Activated CD8-positive, alpha-beta T cell treated with anti-CD3 and anti-CD28 coated beads for 36 hours (primary cell): ENCODE measurements around the gene NAA15. TPM values are rescaled to one million over a fixed set of nuclear protein-coding genes. Genes with fewer than 3 reads are reported as not detected.
"Not testable (repeated sequence)": the region's sequence is repeated elsewhere in the genome, so short reads cannot be mapped to it uniquely, and the experiment has no call there.

Experiments
- ATAC-seq: fragments of 200-7000 bp; cut with Tn5 transposase; one replicate; pipeline ENCODE4 v1.10.0; 2021; ENCODE audit warnings: mild to moderate bottlenecking, moderate library complexity
- CTCF ChIA-PET: fragments of 350-600 bp; sonication (Branson Sonifier 250); formaldehyde crosslinking; loops from one replicate; lab custom pipeline; 2021; ENCODE audit warnings: antibody characterized with exemption; lab: Charles Lee
- POLR2A ChIA-PET: fragments of 350-600 bp; sonication (Branson Sonifier 250); formaldehyde crosslinking; loops from one replicate; lab custom pipeline; 2021; ENCODE audit warnings: antibody characterized with exemption; lab: Charles Lee
- DNase-seq: peaks from one replicate; pipeline ENCODE4 v3.0.0-alpha.2; 2020
- H3K27ac Mint-ChIP-seq: one replicate; pipeline ENCODE4 v1.8.0; 2021; ENCODE audit warnings: mild to moderate bottlenecking, mixed read lengths
- H3K27me3 Mint-ChIP-seq: one replicate; pipeline ENCODE4 v1.8.0; 2021; ENCODE audit warnings: mixed read lengths
- H3K36me3 Mint-ChIP-seq: one replicate; pipeline ENCODE4 v1.8.0; 2021; ENCODE audit warnings: low read depth, mixed read lengths
- H3K4me1 Mint-ChIP-seq: one replicate; pipeline ENCODE4 v1.8.0; 2021; ENCODE audit warnings: low read depth, mixed read lengths
- H3K4me3 Mint-ChIP-seq: one replicate; pipeline ENCODE4 v1.8.0; 2021; ENCODE audit warnings: mild to moderate bottlenecking, moderate library complexity, mixed read lengths
- H3K9me3 Mint-ChIP-seq: one replicate; pipeline ENCODE4 v1.8.0; 2021; ENCODE audit warnings: mixed read lengths
- intact Hi-C: fragments of 100-400 bp; cut with micrococcal nuclease; formaldehyde crosslinking; loops from one replicate; pipeline ENCODE4 v1.10.0; 2022
- total RNA-seq, 2 experiments: library from RNA; stranded (reverse); gene quantifications; one replicate each; pipeline ENCODE4 v1.2.3, GENCODE V29; 2021
- TF ChIP-seq, protein P1 (sequence below): fragments of 200-600 bp; IDR thresholded peaks from one replicate; pipeline ENCODE4 v1.8.0; 2022; ENCODE audit warnings: antibody characterized with exemption, mild to moderate bottlenecking

NAA15 gene
- total RNA-seq, 2 experiments from 2014 or later: 113 to 114 TPM

DNA sequence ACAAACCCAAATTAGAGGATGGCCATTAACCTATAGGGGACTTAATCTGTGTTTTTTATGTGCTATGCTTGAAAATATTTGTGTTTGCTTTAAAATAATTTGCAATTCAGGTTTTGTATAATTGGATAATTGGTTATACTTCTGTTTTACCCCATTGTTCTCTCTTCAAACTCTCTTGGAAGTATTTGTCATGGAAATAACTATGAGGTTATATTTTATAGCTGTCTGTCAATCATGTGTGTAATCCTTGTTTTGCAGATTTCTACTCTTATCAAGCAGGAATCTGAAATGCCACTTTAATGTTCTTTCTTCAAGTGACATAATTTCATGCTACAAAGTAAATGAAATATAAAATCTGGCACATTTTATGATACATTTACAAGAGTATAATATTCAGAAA lies 16.3 kb downstream of the NAA15 start:
- intact Hi-C loops: no loop called here
- no peaks in the 10 kb centered on the region for H3K27me3 Mint-ChIP-seq
- H3K4me1 Mint-ChIP-seq: peaks cover 74% of the 10 kb centered on the region
- peaks cover 9% of the 10 kb centered on the region for H3K9me3 Mint-ChIP-seq
- TF ChIP-seq, protein P1, sequence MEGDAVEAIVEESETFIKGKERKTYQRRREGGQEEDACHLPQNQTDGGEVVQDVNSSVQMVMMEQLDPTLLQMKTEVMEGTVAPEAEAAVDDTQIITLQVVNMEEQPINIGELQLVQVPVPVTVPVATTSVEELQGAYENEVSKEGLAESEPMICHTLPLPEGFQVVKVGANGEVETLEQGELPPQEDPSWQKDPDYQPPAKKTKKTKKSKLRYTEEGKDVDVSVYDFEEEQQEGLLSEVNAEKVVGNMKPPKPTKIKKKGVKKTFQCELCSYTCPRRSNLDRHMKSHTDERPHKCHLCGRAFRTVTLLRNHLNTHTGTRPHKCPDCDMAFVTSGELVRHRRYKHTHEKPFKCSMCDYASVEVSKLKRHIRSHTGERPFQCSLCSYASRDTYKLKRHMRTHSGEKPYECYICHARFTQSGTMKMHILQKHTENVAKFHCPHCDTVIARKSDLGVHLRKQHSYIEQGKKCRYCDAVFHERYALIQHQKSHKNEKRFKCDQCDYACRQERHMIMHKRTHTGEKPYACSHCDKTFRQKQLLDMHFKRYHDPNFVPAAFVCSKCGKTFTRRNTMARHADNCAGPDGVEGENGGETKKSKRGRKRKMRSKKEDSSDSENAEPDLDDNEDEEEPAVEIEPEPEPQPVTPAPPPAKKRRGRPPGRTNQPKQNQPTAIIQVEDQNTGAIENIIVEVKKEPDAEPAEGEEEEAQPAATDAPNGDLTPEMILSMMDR: no peak
- peaks cover 57% of the 10 kb centered on the region for H3K36me3 Mint-ChIP-seq
- H3K27ac Mint-ChIP-seq: no peak overlapping the region
- CTCF ChIA-PET: no interaction called here
- POLR2A ChIA-PET: no interaction called here
- no peak overlapping the region for H3K4me3 Mint-ChIP-seq
- ATAC-seq (no peak), DNase-seq (no peak)

DNA sequence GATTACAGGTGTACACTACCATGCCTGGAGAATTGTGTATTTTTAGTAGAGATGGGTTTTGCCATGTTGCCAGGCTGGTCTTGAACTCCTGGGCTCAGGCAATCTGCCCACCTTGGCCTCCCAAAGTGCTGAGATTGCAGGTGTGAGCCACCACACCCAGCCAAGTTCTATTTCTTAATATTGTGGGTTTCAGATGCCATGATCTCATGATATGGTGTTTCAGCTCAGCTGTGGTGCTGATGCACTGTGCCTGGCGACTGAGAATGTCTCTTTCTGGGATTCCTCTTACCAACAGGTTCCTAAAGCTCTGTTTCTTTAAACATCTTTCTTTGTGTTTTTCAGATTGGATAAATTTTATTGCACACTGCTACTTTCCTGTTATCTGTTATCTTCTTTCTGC lies 18.3 kb downstream of the NAA15 start:
- CTCF ChIA-PET: no interaction called here
- H3K9me3 Mint-ChIP-seq: peaks cover 9% of the 10 kb centered on the region
- ATAC-seq (no peak), DNase-seq (no peak)
- intact Hi-C loops: no loop called here
- H3K27ac Mint-ChIP-seq: peak overlapping the region; percentile 4
- peaks cover 66% of the 10 kb centered on the region for H3K4me1 Mint-ChIP-seq
- H3K27me3 Mint-ChIP-seq: no peaks in the 10 kb centered on the region
- H3K36me3 Mint-ChIP-seq: peaks cover 51% of the 10 kb centered on the region
- H3K4me3 Mint-ChIP-seq: no peak overlapping the region
- TF ChIP-seq, protein P1: no peak
- POLR2A ChIA-PET: interaction anchor here (0.6 kb wide), 1 partner anchor 189 kb away, joined by 3 read pairs; no protein-coding TSS in a partner anchor

- DNase-seq, intact Hi-C loops, H3K9me3 Mint-ChIP-seq, ATAC-seq, H3K27me3 Mint-ChIP-seq, H3K4me3 Mint-ChIP-seq: not testable (repeated sequence)
- peaks cover 52% of the 10 kb centered on the region for H3K4me1 Mint-ChIP-seq
- ChIA-PET CTCF (interaction anchor here (0.8 to 1.6 kb wide), 2 partner anchors 26 to 292 kb away, joined by 3 to 5 read pairs; no protein-coding TSS in a partner anchor), POLR2A (interaction anchor here (1.1 to 1.2 kb wide), 2 partner anchors 10 to 21 kb away, joined by 3 to 5 read pairs; partner anchors contain the start of gene NAA15)
- H3K27ac Mint-ChIP-seq: peak overlapping the region; percentile 52
- H3K36me3 Mint-ChIP-seq: peaks cover 41% of the 10 kb centered on the region
These were observed 20.8 kb downstream of the NAA15 start for GRCh38 chr4:139322070-139322469.

DNA sequence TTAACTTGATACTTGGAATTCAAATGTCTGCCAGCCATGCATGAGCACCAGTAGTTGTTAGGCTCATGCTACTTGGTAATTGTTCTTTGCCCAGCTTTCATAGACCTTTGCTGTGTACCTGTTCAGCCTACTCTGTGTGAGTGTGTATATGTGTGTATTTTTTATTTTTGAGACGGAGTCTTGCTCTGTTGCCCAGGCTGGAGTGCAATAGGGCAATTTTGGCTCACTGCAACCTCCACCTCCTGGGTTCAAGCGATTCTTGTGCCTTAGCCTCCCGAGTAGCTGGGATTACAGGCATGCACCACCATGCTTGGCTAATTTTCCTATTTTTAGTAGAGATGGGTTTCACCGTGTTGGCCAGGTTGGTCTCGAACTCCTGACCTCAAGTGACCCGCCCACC lies 21.2 kb downstream of the NAA15 start:
- DNase-seq, H3K27me3 Mint-ChIP-seq, H3K4me3 Mint-ChIP-seq, H3K9me3 Mint-ChIP-seq, ATAC-seq, intact Hi-C loops: not testable (repeated sequence)
- POLR2A ChIA-PET: interaction anchor here (1.2 kb wide), 1 partner anchor 11 kb away, joined by 5 read pairs; no protein-coding TSS in a partner anchor
- CTCF ChIA-PET: interaction anchor here (1.0 to 1.6 kb wide), 2 partner anchors 18 to 292 kb away, joined by 3 to 5 read pairs; no protein-coding TSS in a partner anchor
- Mint-ChIP-seq H3K36me3 (peaks cover 40% of the 10 kb centered on the region), H3K27ac (peak overlapping the region; percentile 52), H3K4me1 (peaks cover 49% of the 10 kb centered on the region)

DNA sequence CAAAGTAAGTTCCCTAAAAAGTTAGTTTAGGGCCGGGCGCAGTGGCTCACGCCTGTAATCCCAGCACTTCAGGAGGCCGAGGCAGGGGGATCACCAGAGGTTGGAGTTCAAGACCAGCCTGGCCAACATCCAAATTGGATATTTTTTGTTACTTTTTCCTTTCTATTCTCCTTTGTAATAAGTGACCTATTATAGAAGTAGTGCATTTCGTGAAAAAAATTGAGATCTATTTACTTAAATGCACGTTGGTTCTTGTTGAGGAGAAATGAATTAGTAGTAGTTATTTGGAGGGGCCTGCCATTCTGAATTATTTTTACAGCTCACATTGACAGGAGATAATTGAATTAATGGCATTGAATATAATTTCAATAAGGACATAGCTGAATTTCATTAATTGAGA lies 23.3 kb downstream of the NAA15 start:
- intact Hi-C loops: no loop called here
- Mint-ChIP-seq H3K9me3 (peaks cover 10% of the 10 kb centered on the region), H3K4me3 (no peak overlapping the region), H3K36me3 (peaks cover 50% of the 10 kb centered on the region), H3K27ac (no peak overlapping the region), H3K4me1 (peaks cover 48% of the 10 kb centered on the region), H3K27me3 (no peaks in the 10 kb centered on the region)
- no peak for DNase-seq
- TF ChIP-seq, protein P1: no peak
- CTCF ChIA-PET: interaction anchor here (0.7 kb wide), 1 partner anchor 17 kb away, joined by 3 read pairs; no protein-coding TSS in a partner anchor
- POLR2A ChIA-PET: interaction anchor here (1.0 kb wide), 1 partner anchor 24 kb away, joined by 3 read pairs; no protein-coding TSS in a partner anchor
- ATAC-seq: no peak

DNA sequence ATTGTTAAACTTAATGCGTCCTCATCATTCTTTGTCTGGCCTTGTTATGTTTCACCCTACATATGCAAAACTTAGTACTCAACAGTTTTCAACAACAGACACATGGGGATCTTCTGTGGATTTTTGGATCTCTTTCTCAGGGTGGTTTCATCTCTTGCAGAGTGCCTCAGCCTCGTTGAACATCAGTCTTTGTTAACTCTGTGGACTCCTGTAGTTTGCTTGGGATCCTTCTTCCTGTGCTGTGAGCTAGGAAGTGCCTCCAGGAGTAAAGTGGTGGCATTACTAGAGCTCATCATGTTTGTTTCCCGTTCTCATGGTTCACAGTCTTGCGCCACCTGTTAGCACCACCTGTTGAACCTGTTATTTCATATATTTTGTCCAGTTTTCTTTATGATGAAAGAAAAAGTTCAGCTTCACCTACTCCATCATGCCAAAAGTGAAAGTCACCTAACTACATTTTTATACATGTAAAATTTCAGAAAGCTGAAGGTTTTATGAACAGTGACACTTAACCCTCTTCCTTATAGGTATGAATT lies 28.4 kb downstream of the NAA15 start:
- H3K9me3 Mint-ChIP-seq: peaks cover 1% of the 10 kb centered on the region
- peaks cover 41% of the 10 kb centered on the region for H3K36me3 Mint-ChIP-seq
- POLR2A ChIA-PET: interaction anchor here (0.7 to 2.6 kb wide), 3 partner anchors 20 to 301 kb away, joined by 3 to 9 read pairs (median 3); partner anchors contain the start of genes NAA15 and NDUFC1
- ATAC-seq: no peak
- no peak overlapping the region for H3K27ac Mint-ChIP-seq
- TF ChIP-seq, protein P1: no peak
- no peaks in the 10 kb centered on the region for H3K27me3 Mint-ChIP-seq
- CTCF ChIA-PET: interaction anchor here (0.6 to 2.5 kb wide), 6 partner anchors 12 to 300 kb away, joined by 3 to 7 read pairs (median 3); partner anchors contain the start of gene NAA15
- no peak for DNase-seq
- intact Hi-C loops: no loop called here
- H3K4me1 Mint-ChIP-seq: peaks cover 47% of the 10 kb centered on the region
- no peak overlapping the region for H3K4me3 Mint-ChIP-seq
